Brain microvascular endothelial cell (primary cell): ENCODE measurements around the gene CST4.
A peak's percentile ranks its signal among the peaks of the same experiment; 100 is the strongest.

ENCODE experiments used
- DNase-seq: peaks from one replicate; pipeline ENCODE4 v3.0.0-alpha.2; 2020
- H3K27ac ChIP-seq: fragments of 250-450 bp; sonication (Bioruptor Pico); 2 replicates; pipeline ENCODE4 v1.5.1; 2020; ENCODE audit warnings: mild to moderate bottlenecking, moderate library complexity
- H3K27me3 ChIP-seq: fragments of 250-450 bp; sonication (Bioruptor Pico); replicated peaks from 2 replicates; pipeline ENCODE4 v1.5.1; 2020; ENCODE audit warnings: mild to moderate bottlenecking
- H3K36me3 ChIP-seq: fragments of 250-450 bp; sonication (Bioruptor Pico); replicated peaks from 2 replicates; pipeline ENCODE4 v1.5.1; 2020; ENCODE audit warnings: mild to moderate bottlenecking
- H3K4me3 ChIP-seq: 2 replicates; pipeline ENCODE4 v1.5.1; 2011; ENCODE audit warnings: low read depth, mild to moderate bottlenecking, control low read depth, low read length, moderate library complexity
- CTCF ChIP-seq: IDR thresholded peaks from 2 replicates; pipeline ENCODE4 v1.5.1; 2011; ENCODE audit warnings: low read depth, mild to moderate bottlenecking, moderate library complexity, low read length, control low read depth, inconsistent platforms; ENCODE audit errors: missing control alignments
- in situ Hi-C: cut with HindIII; loops from 2 replicates; pipeline ENCODE4 v1.10.0; 2017; ENCODE audit warnings: low sequenced_read_pairs, low pct_ligation_motif_present

The CST4 gene

GRCh38 chr20:23670361-23670760 is 18.5 kb downstream of the CST4 start:
- H3K27ac ChIP-seq = no peak overlapping the region
- TF ChIP-seq CTCF = no peak
- in situ Hi-C loops = no loop called here
- no peak overlapping the region for H3K4me3 ChIP-seq
- no peaks in the 10 kb centered on the region for H3K36me3 ChIP-seq
- no peaks in the 10 kb centered on the region for H3K27me3 ChIP-seq
- no peak for DNase-seq

- in situ Hi-C loops = no loop called here
- no peak for DNase-seq
- H3K27me3 ChIP-seq = no peaks in the 10 kb centered on the region
- no peaks in the 10 kb centered on the region for H3K36me3 ChIP-seq
- H3K4me3 ChIP-seq = no peak overlapping the region
- TF ChIP-seq CTCF = no peak
- H3K27ac ChIP-seq = no peak overlapping the region
Measured at GRCh38 chr20:23669866-23670265, 19.0 kb downstream of the CST4 start.

- no peaks in the 10 kb centered on the region for H3K27me3 ChIP-seq
- H3K27ac ChIP-seq = no peak overlapping the region
- TF ChIP-seq CTCF = no peak
- DNase-seq = no peak
- H3K4me3 ChIP-seq = no peak overlapping the region
- H3K36me3 ChIP-seq = no peaks in the 10 kb centered on the region
- in situ Hi-C loops = no loop called here
Measured at GRCh38 chr20:23669327-23669726, 19.5 kb downstream of the CST4 start.

GRCh38 chr20:23668477-23668951 is 20.3 kb downstream of the CST4 start:
- peak; percentile 86 for TF ChIP-seq CTCF
- H3K36me3 ChIP-seq = no peaks in the 10 kb centered on the region
- H3K27me3 ChIP-seq = no peaks in the 10 kb centered on the region
- DNase-seq = peak; percentile 58
- H3K27ac ChIP-seq = no peak overlapping the region
- in situ Hi-C loops = no loop called here
- no peak overlapping the region for H3K4me3 ChIP-seq

- no peak for DNase-seq
- H3K27me3 ChIP-seq = no peaks in the 10 kb centered on the region
- no peak for TF ChIP-seq CTCF
- no peaks in the 10 kb centered on the region for H3K36me3 ChIP-seq
- no peak overlapping the region for H3K4me3 ChIP-seq
- no peak overlapping the region for H3K27ac ChIP-seq
- in situ Hi-C loops = no loop called here
Measured at GRCh38 chr20:23667666-23668065, 21.2 kb downstream of the CST4 start.

- TF ChIP-seq CTCF = no peak
- DNase-seq = no peak
- no peaks in the 10 kb centered on the region for H3K36me3 ChIP-seq
- H3K27me3 ChIP-seq = no peaks in the 10 kb centered on the region
- H3K27ac ChIP-seq = no peak overlapping the region
- in situ Hi-C loops = no loop called here
- no peak overlapping the region for H3K4me3 ChIP-seq
Measured at GRCh38 chr20:23666698-23667097, 22.1 kb downstream of the CST4 start.
